C4-2B (cell line): ENCODE results near the gene ZBTB20.

Source experiments
- ZFX ChIP-seq: fragments of 450-650 bp; IDR thresholded peaks from 2 replicates; pipeline ENCODE4 v1.6.1; 2017
- TF ChIP-seq, protein P1 (sequence below): fragments of 450-650 bp; conservative IDR thresholded peaks from 2 replicates; pipeline ENCODE4 v1.5.1; 2017; ENCODE audit warnings: mild to moderate bottlenecking

DNA sequence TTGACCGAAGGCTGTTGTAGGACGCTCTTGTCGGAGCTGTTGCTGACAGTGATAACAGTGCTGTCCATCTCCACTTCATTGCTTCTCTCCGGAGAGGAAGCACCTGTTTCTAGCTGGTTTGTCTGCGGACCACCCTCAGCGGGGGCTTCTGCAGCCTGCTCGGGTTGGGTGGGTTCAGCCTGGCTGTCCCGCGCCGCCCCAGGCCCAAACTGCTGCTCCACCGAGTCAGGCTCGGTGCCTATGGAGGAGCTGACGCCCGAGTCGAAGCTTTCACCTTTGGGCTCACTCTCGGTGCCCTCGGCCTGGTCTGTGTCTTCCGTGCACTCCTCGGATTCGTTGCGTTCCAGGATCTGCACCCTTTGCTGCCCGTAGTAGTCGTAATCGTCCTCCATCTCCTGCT lies 796.4 kb downstream of the ZBTB20 start:
- TF ChIP-seq, protein P1, sequence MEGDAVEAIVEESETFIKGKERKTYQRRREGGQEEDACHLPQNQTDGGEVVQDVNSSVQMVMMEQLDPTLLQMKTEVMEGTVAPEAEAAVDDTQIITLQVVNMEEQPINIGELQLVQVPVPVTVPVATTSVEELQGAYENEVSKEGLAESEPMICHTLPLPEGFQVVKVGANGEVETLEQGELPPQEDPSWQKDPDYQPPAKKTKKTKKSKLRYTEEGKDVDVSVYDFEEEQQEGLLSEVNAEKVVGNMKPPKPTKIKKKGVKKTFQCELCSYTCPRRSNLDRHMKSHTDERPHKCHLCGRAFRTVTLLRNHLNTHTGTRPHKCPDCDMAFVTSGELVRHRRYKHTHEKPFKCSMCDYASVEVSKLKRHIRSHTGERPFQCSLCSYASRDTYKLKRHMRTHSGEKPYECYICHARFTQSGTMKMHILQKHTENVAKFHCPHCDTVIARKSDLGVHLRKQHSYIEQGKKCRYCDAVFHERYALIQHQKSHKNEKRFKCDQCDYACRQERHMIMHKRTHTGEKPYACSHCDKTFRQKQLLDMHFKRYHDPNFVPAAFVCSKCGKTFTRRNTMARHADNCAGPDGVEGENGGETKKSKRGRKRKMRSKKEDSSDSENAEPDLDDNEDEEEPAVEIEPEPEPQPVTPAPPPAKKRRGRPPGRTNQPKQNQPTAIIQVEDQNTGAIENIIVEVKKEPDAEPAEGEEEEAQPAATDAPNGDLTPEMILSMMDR: no peak
- no peak for TF ChIP-seq ZFX
